Ishikawa (cell line): ENCODE data around the gene CFAP43.

Source experiments
- CEBPB ChIP-seq: IDR thresholded peaks from 2 replicates; pipeline ENCODE4 v1.6.1; 2012
- CREB1 ChIP-seq: IDR thresholded peaks from 2 replicates; pipeline ENCODE4 v1.6.1; 2012; ENCODE audit warnings: low read depth
- EGR1 ChIP-seq: IDR thresholded peaks from 2 replicates; pipeline ENCODE4 v1.6.1; 2012
- EP300 ChIP-seq: IDR thresholded peaks from 2 replicates; pipeline ENCODE4 v1.6.1; 2012; ENCODE audit warnings: borderline replicate concordance
- FOXM1 ChIP-seq: IDR thresholded peaks from 2 replicates; pipeline ENCODE4 v1.6.1; 2012; ENCODE audit warnings: low read depth, borderline replicate concordance
- NFIC ChIP-seq: IDR thresholded peaks from 2 replicates; pipeline ENCODE4 v1.6.1; 2012
- RAD21 ChIP-seq: IDR thresholded peaks from 2 replicates; pipeline ENCODE4 v1.6.1; 2012; ENCODE audit warnings: low read depth
- TAF1 ChIP-seq: IDR thresholded peaks from 2 replicates; pipeline ENCODE4 v1.6.1; 2012; ENCODE audit warnings: low read depth, mild to moderate bottlenecking
- TCF12 ChIP-seq: IDR thresholded peaks from 2 replicates; pipeline ENCODE4 v1.6.1; 2012; ENCODE audit warnings: low read depth
- TEAD4 ChIP-seq: IDR thresholded peaks from 2 replicates; pipeline ENCODE4 v1.6.1; 2012
- YY1 ChIP-seq: IDR thresholded peaks from 2 replicates; pipeline ENCODE4 v1.6.1; 2012; ENCODE audit warnings: low read depth
- ZBTB7A ChIP-seq: IDR thresholded peaks from 2 replicates; pipeline ENCODE4 v1.6.1; 2012; ENCODE audit warnings: low read depth
- TF ChIP-seq, protein P1 (sequence below): IDR thresholded peaks from 2 replicates; pipeline ENCODE4 v1.6.1; 2012
- TF ChIP-seq, protein P2 (sequence below): IDR thresholded peaks from 2 replicates; pipeline ENCODE4 v1.6.1; 2012
- TF ChIP-seq, protein P3 (sequence below): IDR thresholded peaks from 2 replicates; pipeline ENCODE4 v1.6.1; 2012; ENCODE audit warnings: low read depth, mild to moderate bottlenecking

Gene CFAP43

DNA sequence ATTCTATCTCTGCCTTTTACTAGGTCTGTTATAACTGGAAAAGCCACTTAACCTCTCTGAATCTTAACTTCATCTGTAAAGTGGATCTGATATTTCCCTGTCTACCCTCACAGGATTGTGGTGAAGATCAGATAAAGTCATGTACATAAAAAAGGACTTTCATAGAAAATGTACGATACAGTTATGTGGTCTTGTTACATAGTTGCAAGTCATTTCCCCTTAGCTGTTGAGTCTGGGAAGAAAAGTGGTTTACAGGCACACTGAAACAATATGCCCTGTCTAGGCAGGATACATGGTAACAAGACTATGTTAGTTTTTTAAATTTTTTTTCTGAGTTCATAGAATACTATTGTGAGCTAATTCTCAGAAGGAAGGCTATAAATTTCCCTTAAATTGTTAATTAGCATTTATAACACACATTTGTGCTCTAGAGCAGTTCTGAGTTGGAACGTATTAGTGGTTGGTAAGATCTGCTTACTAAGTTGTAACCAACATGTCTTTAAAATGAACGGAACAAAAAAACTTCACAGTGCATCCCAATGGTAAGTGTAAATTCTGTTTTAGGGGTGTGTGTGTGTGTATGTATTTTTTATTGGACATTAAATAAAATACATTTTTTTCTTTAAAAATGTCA is 15.5 kb upstream of the CFAP43 start:
- TF ChIP-seq, protein P1, sequence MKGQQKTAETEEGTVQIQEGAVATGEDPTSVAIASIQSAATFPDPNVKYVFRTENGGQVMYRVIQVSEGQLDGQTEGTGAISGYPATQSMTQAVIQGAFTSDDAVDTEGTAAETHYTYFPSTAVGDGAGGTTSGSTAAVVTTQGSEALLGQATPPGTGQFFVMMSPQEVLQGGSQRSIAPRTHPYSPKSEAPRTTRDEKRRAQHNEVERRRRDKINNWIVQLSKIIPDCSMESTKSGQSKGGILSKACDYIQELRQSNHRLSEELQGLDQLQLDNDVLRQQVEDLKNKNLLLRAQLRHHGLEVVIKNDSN: no peak
- TF ChIP-seq, protein P2, sequence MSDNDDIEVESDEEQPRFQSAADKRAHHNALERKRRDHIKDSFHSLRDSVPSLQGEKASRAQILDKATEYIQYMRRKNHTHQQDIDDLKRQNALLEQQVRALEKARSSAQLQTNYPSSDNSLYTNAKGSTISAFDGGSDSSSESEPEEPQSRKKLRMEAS: no peak
- TF ChIP-seq TCF12 (no peak), NFIC (no peak)

DNA sequence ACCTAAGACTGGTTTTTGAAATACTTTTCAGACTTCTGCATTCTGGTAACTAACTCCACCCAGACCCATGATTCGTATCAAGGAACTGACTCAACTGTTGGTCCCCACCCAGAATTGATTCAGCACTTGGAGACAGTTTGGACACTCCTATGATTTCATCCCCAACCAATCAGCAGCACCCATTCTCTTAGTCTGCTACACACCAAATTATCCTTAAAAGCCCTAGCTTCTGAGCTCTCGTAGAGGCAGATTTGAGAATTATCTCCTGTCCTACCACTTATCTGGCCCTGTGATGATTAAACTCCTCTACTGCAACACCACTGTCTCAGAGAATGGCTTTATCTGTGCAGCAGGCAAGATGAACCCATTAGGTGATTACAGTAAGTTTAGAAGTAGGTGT is 14.8 kb upstream of the CFAP43 start:
- TF ChIP-seq CREB1 (no peak), TEAD4 (no peak), EP300 (no peak)

DNA sequence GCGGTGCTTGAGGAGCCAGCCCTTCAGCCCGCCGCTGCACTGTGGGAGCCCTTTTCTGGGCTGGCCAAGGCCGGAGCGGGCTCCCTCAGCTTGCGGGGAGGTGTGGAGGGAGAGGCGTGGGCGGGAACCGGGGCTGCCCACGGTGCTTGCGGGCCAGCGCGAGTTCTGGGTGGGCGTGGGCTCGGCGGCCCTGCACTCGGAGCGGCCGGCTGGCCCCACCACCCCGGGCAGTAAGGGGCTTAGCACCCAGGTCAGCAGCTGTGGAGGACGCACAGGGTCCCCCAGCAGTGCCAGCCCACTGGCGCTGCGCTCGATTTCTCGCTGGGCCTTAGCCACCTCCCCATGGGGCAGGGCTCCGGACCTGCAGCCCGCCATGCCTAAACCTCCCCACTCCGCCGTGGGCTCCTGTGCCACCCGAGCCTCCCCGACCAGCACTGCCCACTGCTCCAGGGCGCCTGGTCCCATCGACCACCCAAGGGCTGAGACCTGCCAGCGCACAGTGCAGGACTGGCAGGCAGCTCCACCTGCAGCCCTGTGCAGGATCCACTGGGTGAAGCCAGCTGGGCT is 13.0 kb upstream of the CFAP43 start:
- TF ChIP-seq, protein P3, sequence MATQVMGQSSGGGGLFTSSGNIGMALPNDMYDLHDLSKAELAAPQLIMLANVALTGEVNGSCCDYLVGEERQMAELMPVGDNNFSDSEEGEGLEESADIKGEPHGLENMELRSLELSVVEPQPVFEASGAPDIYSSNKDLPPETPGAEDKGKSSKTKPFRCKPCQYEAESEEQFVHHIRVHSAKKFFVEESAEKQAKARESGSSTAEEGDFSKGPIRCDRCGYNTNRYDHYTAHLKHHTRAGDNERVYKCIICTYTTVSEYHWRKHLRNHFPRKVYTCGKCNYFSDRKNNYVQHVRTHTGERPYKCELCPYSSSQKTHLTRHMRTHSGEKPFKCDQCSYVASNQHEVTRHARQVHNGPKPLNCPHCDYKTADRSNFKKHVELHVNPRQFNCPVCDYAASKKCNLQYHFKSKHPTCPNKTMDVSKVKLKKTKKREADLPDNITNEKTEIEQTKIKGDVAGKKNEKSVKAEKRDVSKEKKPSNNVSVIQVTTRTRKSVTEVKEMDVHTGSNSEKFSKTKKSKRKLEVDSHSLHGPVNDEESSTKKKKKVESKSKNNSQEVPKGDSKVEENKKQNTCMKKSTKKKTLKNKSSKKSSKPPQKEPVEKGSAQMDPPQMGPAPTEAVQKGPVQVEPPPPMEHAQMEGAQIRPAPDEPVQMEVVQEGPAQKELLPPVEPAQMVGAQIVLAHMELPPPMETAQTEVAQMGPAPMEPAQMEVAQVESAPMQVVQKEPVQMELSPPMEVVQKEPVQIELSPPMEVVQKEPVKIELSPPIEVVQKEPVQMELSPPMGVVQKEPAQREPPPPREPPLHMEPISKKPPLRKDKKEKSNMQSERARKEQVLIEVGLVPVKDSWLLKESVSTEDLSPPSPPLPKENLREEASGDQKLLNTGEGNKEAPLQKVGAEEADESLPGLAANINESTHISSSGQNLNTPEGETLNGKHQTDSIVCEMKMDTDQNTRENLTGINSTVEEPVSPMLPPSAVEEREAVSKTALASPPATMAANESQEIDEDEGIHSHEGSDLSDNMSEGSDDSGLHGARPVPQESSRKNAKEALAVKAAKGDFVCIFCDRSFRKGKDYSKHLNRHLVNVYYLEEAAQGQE: no peak
- no peak for TF ChIP-seq CEBPB
- no peak for TF ChIP-seq YY1
- no peak for TF ChIP-seq FOXM1
- no peak for TF ChIP-seq EP300

DNA sequence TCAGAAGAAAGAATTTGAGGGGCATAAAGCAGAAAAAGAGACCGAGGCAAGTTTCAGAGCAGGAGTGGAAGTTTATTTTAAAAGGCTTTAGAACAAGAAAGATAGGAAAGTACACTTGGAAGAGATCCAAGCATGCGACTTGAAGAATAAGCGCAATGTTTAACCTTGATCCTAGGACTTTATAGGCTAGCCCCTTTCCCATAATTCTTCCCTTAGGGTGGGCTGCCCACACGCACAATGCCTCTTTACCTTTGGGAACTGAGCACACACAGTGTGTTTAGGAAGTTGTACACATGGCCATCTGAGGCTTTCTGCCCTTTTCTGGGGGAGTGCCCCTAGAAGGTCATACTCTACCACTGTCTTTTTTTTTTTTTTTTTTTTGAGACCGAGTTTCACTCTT is 11.3 kb upstream of the CFAP43 start:
- TF ChIP-seq, protein P3: no peak
- TF ChIP-seq TAF1 (no peak), TEAD4 (no peak), YY1 (no peak), NFIC (no peak), EP300 (no peak), TCF12 (no peak), CREB1 (no peak), CEBPB (no peak), RAD21 (no peak), EGR1 (no peak), ZBTB7A (no peak), FOXM1 (no peak)
- TF ChIP-seq, protein P2: no peak
- TF ChIP-seq, protein P1: no peak

DNA sequence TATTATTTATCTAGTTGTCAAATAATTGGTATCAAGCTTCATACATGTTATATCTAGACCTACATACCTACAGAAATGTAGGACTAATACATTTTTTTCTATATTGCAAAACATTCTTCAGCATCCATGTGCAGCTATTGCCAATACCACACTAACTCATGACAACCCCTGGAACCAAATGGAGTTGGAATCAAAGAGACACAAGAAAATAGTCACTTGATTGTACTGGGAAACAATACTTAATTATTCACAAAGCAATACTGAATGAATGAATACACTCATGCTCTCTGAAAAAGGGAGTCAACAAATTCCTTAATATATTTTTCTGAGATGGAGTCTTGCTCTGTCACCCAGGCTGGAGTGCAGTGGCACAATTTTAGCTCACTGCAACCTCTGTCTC is 10.4 kb upstream of the CFAP43 start:
- no peak for TF ChIP-seq ZBTB7A
- no peak for TF ChIP-seq EP300
- no peak for TF ChIP-seq YY1
- TF ChIP-seq EGR1: no peak
- TF ChIP-seq CEBPB: no peak
- no peak for TF ChIP-seq TAF1
- no peak for TF ChIP-seq CREB1
- TF ChIP-seq FOXM1: no peak
- TF ChIP-seq, protein P3: no peak
- no peak for TF ChIP-seq TEAD4
- TF ChIP-seq, protein P2: no peak
- no peak for TF ChIP-seq NFIC
